Measurements from ENCODE around the gene G6PC2.

The G6PC2 gene

GRCh38 chr2:168945508-168945907, 44.4 kb downstream of the G6PC2 start:
- H3K4me3 ChIP-seq (ENCODE audit: low read depth, low read length) = no peak overlapping the region
- DNase-seq (ENCODE audit: low read depth) = no peak
- no peak for TF ChIP-seq POLR2A (IDR thresholded peaks at IDR 0.05; ENCODE audit: extremely low read depth, insufficient read length)
- no peak for TF ChIP-seq MYC (IDR thresholded peaks at IDR 0.05; ENCODE audit: low read depth, low read length)
- TF ChIP-seq CTCF (IDR thresholded peaks at IDR 0.05; ENCODE audit: low read depth, low read length) = no peak
- TF ChIP-seq MAX (IDR thresholded peaks at IDR 0.05; ENCODE audit: low read depth, low read length) = no peak

- H3K4me3 ChIP-seq (ENCODE audit: low read depth, low read length) = no peak overlapping the region
- TF ChIP-seq CTCF (IDR thresholded peaks at IDR 0.05; ENCODE audit: low read depth, low read length) (peak; percentile 52), MAX (IDR thresholded peaks at IDR 0.05; ENCODE audit: low read depth, low read length) (no peak), POLR2A (IDR thresholded peaks at IDR 0.05; ENCODE audit: extremely low read depth, insufficient read length) (no peak), MYC (IDR thresholded peaks at IDR 0.05; ENCODE audit: low read depth, low read length) (no peak)
- peak; percentile 54 for DNase-seq (ENCODE audit: low read depth)
These were observed 47.6 kb downstream of the G6PC2 start for GRCh38 chr2:168948621-168949212.

- DNase-seq (ENCODE audit: low read depth) = no peak
- TF ChIP-seq MYC (IDR thresholded peaks at IDR 0.05; ENCODE audit: low read depth, low read length) (no peak), POLR2A (IDR thresholded peaks at IDR 0.05; ENCODE audit: extremely low read depth, insufficient read length) (no peak), CTCF (IDR thresholded peaks at IDR 0.05; ENCODE audit: low read depth, low read length) (no peak), MAX (IDR thresholded peaks at IDR 0.05; ENCODE audit: low read depth, low read length) (no peak)
- no peak overlapping the region for H3K4me3 ChIP-seq (ENCODE audit: low read depth, low read length)
These were observed 48.2 kb downstream of the G6PC2 start for GRCh38 chr2:168949324-168949723.

- no peak for TF ChIP-seq MAX (IDR thresholded peaks at IDR 0.05; ENCODE audit: low read depth, low read length)
- H3K4me3 ChIP-seq (ENCODE audit: low read depth, low read length) = no peak overlapping the region
- no peak for DNase-seq (ENCODE audit: low read depth)
These were observed 50.8 kb downstream of the G6PC2 start for GRCh38 chr2:168951871-168952270.

GRCh38 chr2:168952424-168952823, 51.3 kb downstream of the G6PC2 start:
- no peak for TF ChIP-seq CTCF (IDR thresholded peaks at IDR 0.05; ENCODE audit: low read depth, low read length)
- TF ChIP-seq MAX (IDR thresholded peaks at IDR 0.05; ENCODE audit: low read depth, low read length) = no peak
- no peak for TF ChIP-seq POLR2A (IDR thresholded peaks at IDR 0.05; ENCODE audit: extremely low read depth, insufficient read length)
- no peak for TF ChIP-seq MYC (IDR thresholded peaks at IDR 0.05; ENCODE audit: low read depth, low read length)
- no peak for DNase-seq (ENCODE audit: low read depth)
- no peak overlapping the region for H3K4me3 ChIP-seq (ENCODE audit: low read depth, low read length)

- DNase-seq (ENCODE audit: low read depth) = no peak
- no peak for TF ChIP-seq MAX (IDR thresholded peaks at IDR 0.05; ENCODE audit: low read depth, low read length)
- TF ChIP-seq CTCF (IDR thresholded peaks at IDR 0.05; ENCODE audit: low read depth, low read length) = no peak
- TF ChIP-seq POLR2A (IDR thresholded peaks at IDR 0.05; ENCODE audit: extremely low read depth, insufficient read length) = no peak
- no peak for TF ChIP-seq MYC (IDR thresholded peaks at IDR 0.05; ENCODE audit: low read depth, low read length)
- H3K4me3 ChIP-seq (ENCODE audit: low read depth, low read length) = no peak overlapping the region
These were observed 53.2 kb downstream of the G6PC2 start for GRCh38 chr2:168954256-168954655.

All from NB4 (cell line).